AG04449 (cell line): ENCODE measurements around the gene HS2ST1.

ENCODE experiments used
- CTCF ChIA-PET: fragments of 350-600 bp; formaldehyde crosslinking; extraction: SDS; loops from one replicate; lab custom pipeline; 2021; ENCODE audit warnings: antibody characterized with exemption; lab: Yijun Ruan, JAX
- POLR2A ChIA-PET: fragments of 400-600, 350-600 bp; formaldehyde crosslinking; extraction: SDS; loops from one replicate; lab custom pipeline; 2020; ENCODE audit warnings: antibody characterized with exemption, inconsistent platforms; lab: Yijun Ruan, JAX
- DNase-seq: peaks from one replicate; pipeline ENCODE4 v3.0.0-alpha.2; 2010; ENCODE audit warnings: low read depth, low spot score
- H3K4me3 ChIP-seq: 2 replicates; pipeline ENCODE4 v1.5.1; 2011; ENCODE audit warnings: low read depth, mild to moderate bottlenecking, control low read depth, low read length
- TF ChIP-seq, protein P1 (sequence below): IDR thresholded peaks from one replicate; pipeline ENCODE4 v1.5.1; 2011; ENCODE audit warnings: mild to moderate bottlenecking, moderate library complexity, low read length, control low read depth, inconsistent platforms; ENCODE audit not compliant: insufficient read depth; ENCODE audit errors: missing control alignments

The HS2ST1 gene

DNA sequence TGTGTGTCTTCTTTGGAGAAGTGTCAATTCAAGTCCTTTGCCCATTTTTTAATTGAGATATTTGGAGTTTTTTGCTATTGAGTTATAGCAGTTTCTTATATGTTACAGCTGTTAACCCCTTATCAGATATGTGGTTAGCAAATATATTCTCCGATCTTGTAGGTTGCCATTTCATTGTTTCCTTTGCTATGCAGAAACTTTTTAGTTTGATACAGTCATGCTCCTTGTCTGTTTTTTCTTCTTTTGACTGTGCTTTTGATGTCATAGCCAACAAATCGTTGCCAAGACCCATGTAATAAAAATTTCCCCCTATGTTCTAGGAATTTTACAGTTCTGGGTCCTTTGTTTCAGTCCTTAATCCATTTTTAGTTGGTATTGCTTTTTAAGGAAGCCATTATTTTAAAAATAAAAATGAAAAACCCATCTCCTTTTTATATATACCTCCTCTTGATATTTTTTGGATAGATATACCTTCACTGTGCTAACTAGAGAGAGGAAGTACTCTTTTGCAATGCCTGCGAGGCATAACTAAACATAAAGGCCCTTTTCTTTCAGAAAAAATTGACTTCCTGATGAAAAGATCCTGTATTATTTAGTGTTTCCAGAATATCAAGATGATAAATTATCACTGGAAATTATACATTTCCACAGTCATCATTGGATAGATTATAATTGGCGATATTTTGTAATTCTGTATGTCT, 127.8 kb downstream of the HS2ST1 start:
- POLR2A ChIA-PET: no interaction called here
- H3K4me3 ChIP-seq: no peak overlapping the region
- no peak for DNase-seq
- CTCF ChIA-PET: no interaction called here
- TF ChIP-seq, protein P1, sequence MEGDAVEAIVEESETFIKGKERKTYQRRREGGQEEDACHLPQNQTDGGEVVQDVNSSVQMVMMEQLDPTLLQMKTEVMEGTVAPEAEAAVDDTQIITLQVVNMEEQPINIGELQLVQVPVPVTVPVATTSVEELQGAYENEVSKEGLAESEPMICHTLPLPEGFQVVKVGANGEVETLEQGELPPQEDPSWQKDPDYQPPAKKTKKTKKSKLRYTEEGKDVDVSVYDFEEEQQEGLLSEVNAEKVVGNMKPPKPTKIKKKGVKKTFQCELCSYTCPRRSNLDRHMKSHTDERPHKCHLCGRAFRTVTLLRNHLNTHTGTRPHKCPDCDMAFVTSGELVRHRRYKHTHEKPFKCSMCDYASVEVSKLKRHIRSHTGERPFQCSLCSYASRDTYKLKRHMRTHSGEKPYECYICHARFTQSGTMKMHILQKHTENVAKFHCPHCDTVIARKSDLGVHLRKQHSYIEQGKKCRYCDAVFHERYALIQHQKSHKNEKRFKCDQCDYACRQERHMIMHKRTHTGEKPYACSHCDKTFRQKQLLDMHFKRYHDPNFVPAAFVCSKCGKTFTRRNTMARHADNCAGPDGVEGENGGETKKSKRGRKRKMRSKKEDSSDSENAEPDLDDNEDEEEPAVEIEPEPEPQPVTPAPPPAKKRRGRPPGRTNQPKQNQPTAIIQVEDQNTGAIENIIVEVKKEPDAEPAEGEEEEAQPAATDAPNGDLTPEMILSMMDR: no peak

GRCh38 chr1:87044424-87044823, 130.0 kb downstream of the HS2ST1 start:
- ChIA-PET POLR2A (no interaction called here), CTCF (interaction anchor here (1.0 kb wide), 1 partner anchor 79 kb away, joined by 3 read pairs; no protein-coding TSS in a partner anchor)
- H3K4me3 ChIP-seq: no peak overlapping the region
- TF ChIP-seq, protein P1: no peak
- no peak for DNase-seq

- TF ChIP-seq, protein P1: no peak
- POLR2A ChIA-PET: no interaction called here
- CTCF ChIA-PET: interaction anchor here (1.0 kb wide), 1 partner anchor 79 kb away, joined by 3 read pairs; no protein-coding TSS in a partner anchor
- DNase-seq: no peak
- H3K4me3 ChIP-seq: no peak overlapping the region
These were observed 130.4 kb downstream of the HS2ST1 start for GRCh38 chr1:87044840-87045239.

GRCh38 chr1:87045761-87046304, 131.4 kb downstream of the HS2ST1 start:
- TF ChIP-seq, protein P1: no peak
- CTCF ChIA-PET: interaction anchor here (2.0 kb wide), 1 partner anchor 38 kb away, joined by 6 read pairs; no protein-coding TSS in a partner anchor
- DNase-seq: no peak
- POLR2A ChIA-PET: no interaction called here
- no peak overlapping the region for H3K4me3 ChIP-seq

- ChIA-PET CTCF (interaction anchor here (2.0 kb wide), 1 partner anchor 37 kb away, joined by 6 read pairs; no protein-coding TSS in a partner anchor), POLR2A (no interaction called here)
- TF ChIP-seq, protein P1: no peak
- no peak for DNase-seq
- H3K4me3 ChIP-seq: no peak overlapping the region
These were observed 132.5 kb downstream of the HS2ST1 start for GRCh38 chr1:87046951-87047350.

DNA sequence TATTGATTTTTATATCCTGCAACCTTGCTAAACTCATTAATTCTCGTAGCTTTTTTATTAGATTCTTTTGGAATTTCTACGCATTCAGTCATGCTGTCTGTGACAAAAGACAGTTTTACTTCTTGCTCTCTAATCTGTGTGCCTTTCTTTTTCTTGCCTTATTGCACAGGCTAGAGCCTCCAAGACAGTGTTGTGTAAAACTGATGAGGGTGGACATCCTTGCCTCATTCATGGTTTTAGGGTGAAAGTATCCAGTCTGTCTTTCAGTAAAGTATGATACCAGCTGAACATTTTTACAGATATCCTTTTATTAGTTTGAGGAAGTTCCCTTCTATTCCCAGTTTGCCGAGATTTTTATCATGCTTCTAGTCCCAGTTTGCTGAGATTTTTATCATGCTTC, 133.8 kb downstream of the HS2ST1 start:
- DNase-seq: no peak
- ChIA-PET POLR2A (no interaction called here), CTCF (no interaction called here)
- TF ChIP-seq, protein P1: no peak
- no peak overlapping the region for H3K4me3 ChIP-seq
